HepG2 (cell line): ENCODE measurements around the gene MFSD11. TPM values are rescaled to one million over a fixed set of nuclear protein-coding genes. Genes with fewer than 3 reads are reported as not detected.

ENCODE experiments used
- AKAP8 ChIP-seq: sonication (generic); formaldehyde crosslinking; IDR thresholded peaks from 2 replicates; pipeline ENCODE4 v1.5.1; 2020; ENCODE audit warnings: mild to moderate bottlenecking, missing genetic modification reagents
- ARID2 ChIP-seq: sonication (generic); formaldehyde crosslinking; IDR thresholded peaks from 2 replicates; pipeline ENCODE4 v1.8.1; 2022; ENCODE audit warnings: mild to moderate bottlenecking, missing genetic modification reagents, borderline replicate concordance
- ELF1 ChIP-seq: sonication (generic); formaldehyde crosslinking; IDR thresholded peaks from 2 replicates; pipeline ENCODE4 v1.4.0; 2020; ENCODE audit warnings: missing genetic modification reagents
- ELF3 ChIP-seq: IDR thresholded peaks from 2 replicates; pipeline ENCODE4 v1.6.1; 2016; ENCODE audit warnings: missing genetic modification reagents, missing compliant biosample characterization
- ERF ChIP-seq: IDR thresholded peaks from 2 replicates; pipeline ENCODE4 v1.6.1; 2018; ENCODE audit warnings: missing biosample characterization, missing genetic modification reagents
- FOSL2 ChIP-seq: sonication (generic); formaldehyde crosslinking; IDR thresholded peaks from 2 replicates; pipeline ENCODE4 v1.4.0; 2020; ENCODE audit warnings: missing genetic modification reagents
- HIC2 ChIP-seq: sonication (generic); formaldehyde crosslinking; IDR thresholded peaks from 2 replicates; pipeline ENCODE4 v1.9.0; 2022; ENCODE audit warnings: low read depth, missing genetic modification reagents
- KLF6 ChIP-seq: IDR thresholded peaks from 2 replicates; pipeline ENCODE4 v1.8.0; 2016; ENCODE audit warnings: missing biosample characterization, missing genetic modification reagents
- MEIS2 ChIP-seq: sonication (generic); formaldehyde crosslinking; IDR thresholded peaks from 2 replicates; pipeline ENCODE4 v1.9.0; 2021; ENCODE audit warnings: mild to moderate bottlenecking, missing genetic modification reagents
- MLLT10 ChIP-seq: sonication (generic); formaldehyde crosslinking; IDR thresholded peaks from 2 replicates; pipeline ENCODE4 v1.4.0; 2020; ENCODE audit warnings: missing genetic modification reagents
- MYC ChIP-seq: sonication (generic); formaldehyde crosslinking; IDR thresholded peaks from 2 replicates; pipeline ENCODE4 v1.9.0; 2021; ENCODE audit warnings: missing genetic modification reagents, borderline replicate concordance
- NFIB ChIP-seq: sonication (generic); formaldehyde crosslinking; IDR thresholded peaks from 2 replicates; pipeline ENCODE4 v1.9.0; 2021; ENCODE audit warnings: missing genetic modification reagents, mild to moderate bottlenecking, borderline replicate concordance
- POLR2A ChIP-seq, 2 experiments: IDR thresholded peaks; 2 replicates each; pipeline ENCODE4 v1.6.1; 2011; ENCODE audit warnings: low read depth in 2 of 2, low read length in 2 of 2, mild to moderate bottlenecking in 1 of 2, moderate library complexity in 1 of 2; ENCODE audit not compliant: insufficient read depth in 1 of 2
- RARA ChIP-seq: IDR thresholded peaks from 2 replicates; pipeline ENCODE4 v1.6.1; 2016; ENCODE audit warnings: missing genetic modification reagents, missing compliant biosample characterization
- RNF2 ChIP-seq: fragments of 450-650 bp; conservative IDR thresholded peaks from 2 replicates; pipeline ENCODE4 v1.6.1; 2016; ENCODE audit warnings: low read depth
- RXRA ChIP-seq: sonication (generic); formaldehyde crosslinking; IDR thresholded peaks from 2 replicates; pipeline ENCODE4 v1.5.1; 2020; ENCODE audit warnings: missing genetic modification reagents
- SMC3 ChIP-seq: IDR thresholded peaks from 2 replicates; pipeline ENCODE4 v1.6.1; 2011; ENCODE audit warnings: low read length, improper control_type of control experiment
- SOX5 ChIP-seq: IDR thresholded peaks from 2 replicates; pipeline ENCODE4 v1.6.1; 2016; ENCODE audit warnings: borderline replicate concordance
- SPEN ChIP-seq: sonication (generic); formaldehyde crosslinking; IDR thresholded peaks from 2 replicates; pipeline ENCODE4 v1.5.1; 2020; ENCODE audit warnings: low read depth, mild to moderate bottlenecking, missing genetic modification reagents
- STAG1 ChIP-seq: sonication (generic); formaldehyde crosslinking; IDR thresholded peaks from 2 replicates; pipeline ENCODE4 v1.4.0; 2020; ENCODE audit warnings: missing genetic modification reagents
- TCF12 ChIP-seq, 2 experiments: fragments of 450-650 bp in 1 of 2; sonication (generic) in 1 of 2; formaldehyde crosslinking in 1 of 2; IDR thresholded peaks; 2 replicates each; pipeline versions ENCODE4 v1.6.1 to v1.8.0; 2017 to 2022; ENCODE audit warnings: antibody characterized with exemption in 1 of 2, mild to moderate bottlenecking in 1 of 2, missing genetic modification reagents in 1 of 2, moderate library complexity in 1 of 2
- TP53 ChIP-seq: sonication (generic); formaldehyde crosslinking; conservative IDR thresholded peaks from 2 replicates; pipeline ENCODE4 v1.4.0; 2020; ENCODE audit warnings: missing genetic modification reagents
- ZFX ChIP-seq: sonication (generic); formaldehyde crosslinking; IDR thresholded peaks from 2 replicates; pipeline ENCODE4 v1.4.0; 2020; ENCODE audit warnings: mild to moderate bottlenecking, low read depth, missing genetic modification reagents, moderate library complexity
- ZNF431 ChIP-seq: sonication (generic); formaldehyde crosslinking; IDR thresholded peaks from 2 replicates; pipeline ENCODE4 v1.9.0; 2022; ENCODE audit warnings: missing genetic modification reagents, low read depth, mild to moderate bottlenecking, borderline replicate concordance
- ZNF451 ChIP-seq: sonication (generic); formaldehyde crosslinking; IDR thresholded peaks from 2 replicates; pipeline ENCODE4 v1.5.0; 2020; ENCODE audit warnings: mild to moderate bottlenecking, missing genetic modification reagents
- ZNF543 ChIP-seq: sonication (generic); formaldehyde crosslinking; IDR thresholded peaks from 2 replicates; pipeline ENCODE4 v1.4.0; 2020; ENCODE audit warnings: mild to moderate bottlenecking, missing genetic modification reagents
- ZNF556 ChIP-seq: sonication (generic); formaldehyde crosslinking; IDR thresholded peaks from 2 replicates; pipeline ENCODE4 v1.4.0; 2020; ENCODE audit warnings: mild to moderate bottlenecking, missing genetic modification reagents, borderline replicate concordance
- ZNF749 ChIP-seq: sonication (generic); formaldehyde crosslinking; IDR thresholded peaks from 2 replicates; pipeline ENCODE4 v1.8.0; 2022; ENCODE audit warnings: mild to moderate bottlenecking, missing genetic modification reagents, moderate library complexity, borderline replicate concordance
- polyA plus RNA-seq, 8 experiments: library from polyadenylated mRNA; depleted of rRNA in 3 of 8; stranded (reverse) in 7 of 8; unstranded in 1 of 8; fragments of >200 nt; fragmentation: Illumina TruSeq in 4 of 8; extraction: Trizol in 4 of 8; gene quantifications; 2 replicates each; pipeline versions ENCODE4 v1.2.1 to v1.2.3, GENCODE V29; 2011 to 2016; ENCODE audit warnings: low read depth in 4 of 8, missing spikeins in 1 of 8, mixed read lengths in 1 of 8; ENCODE audit not compliant: insufficient read depth in 1 of 8
- total RNA-seq, 5 experiments: library from RNA; depleted of rRNA; stranded (reverse); fragments of >200 nt; fragmentation: Illumina TruSeq; extraction: Trizol; gene quantifications; 2 replicates each; pipeline ENCODE4 v1.2.3, GENCODE V29; 2016; ENCODE audit warnings: low read depth in 1 of 5

The MFSD11 gene
- total and polyA plus RNA-seq, 2 of the 13 experiments (the other 11 are each of a cell fraction or from before 2014, with no cell fraction given) = 26.1 to 36.3 TPM

- 0 out of 2 replicates have a peak, but pooled peaks have one; percentile 39 for TF ChIP-seq RARA (CRISPR knock-in tag)
- TF ChIP-seq KLF6 = no peak
- 0 out of 2 replicates have a peak, but pooled peaks have one; percentile 63 for TF ChIP-seq ZNF556 (CRISPR knock-in tag)
- TF ChIP-seq MYC (CRISPR knock-in tag) = peak; percentile 30; the same call in 1 of the 2 replicates
- no peak for TF ChIP-seq FOSL2 (CRISPR knock-in tag)
- peak; percentile 86 for TF ChIP-seq ZNF431 (CRISPR knock-in tag)
- no peak for TF ChIP-seq ZNF543 (CRISPR knock-in tag)
- TF ChIP-seq SOX5 (CRISPR knock-in tag) = peak; percentile 62; the same call in 1 of the 2 replicates
- TF ChIP-seq MLLT10 (CRISPR knock-in tag) = no peak
- peak; percentile 53; the same call in 1 of the 2 replicates for TF ChIP-seq ZFX (CRISPR knock-in tag)
- TF ChIP-seq MEIS2 (CRISPR knock-in tag) = no peak
- TF ChIP-seq ARID2 (CRISPR knock-in tag) = no peak
- TF ChIP-seq SPEN (CRISPR knock-in tag) = peak; percentile 63; the same call in 1 of the 2 replicates
- no peak for TF ChIP-seq ZNF451 (CRISPR knock-in tag)
- TF ChIP-seq POLR2A (IDR thresholded peaks at IDR 0.05; ENCODE audit: insufficient read depth in 1 of 2, low read depth in 2 of 2, low read length in 2 of 2) = peak in 1 of 2 experiments; percentile 77; a peak in 2 of 4 replicates
- TF ChIP-seq ELF3 (CRISPR knock-in tag) = 0 out of 2 replicates have a peak, but pooled peaks have one; percentile 28
- no peak for TF ChIP-seq ELF1 (CRISPR knock-in tag)
- TF ChIP-seq ZNF749 = no peak
- TF ChIP-seq RXRA = peak; percentile 66
- TF ChIP-seq STAG1 (CRISPR knock-in tag) = no peak
- no peak for TF ChIP-seq SMC3
- no peak for TF ChIP-seq TCF12 (IDR thresholded peaks at IDR 0.05)
- TF ChIP-seq TCF12 (CRISPR knock-in tag; IDR thresholded peaks at IDR 0.05) = no peak
- no peak for TF ChIP-seq NFIB (CRISPR knock-in tag)
- TF ChIP-seq ERF (CRISPR knock-in tag) = peak; percentile 46; the same call in 1 of the 2 replicates
- TF ChIP-seq RNF2 = no peak
- no peak for TF ChIP-seq TP53 (CRISPR knock-in tag)
- peak; percentile 67; the same call in 1 of the 2 replicates for TF ChIP-seq HIC2 (CRISPR knock-in tag)
- TF ChIP-seq AKAP8 (CRISPR knock-in tag) = peak; percentile 61; the same call in 1 of the 2 replicates
Observed at GRCh38 chr17:76701471-76701967, 36.4 kb upstream of the MFSD11 start (continued).
